ENCODE results near the gene NOM1.

GRCh38 chr7:157005456-157006204, 56.1 kb downstream of the NOM1 start:
- TF ChIP-seq NFRKB (IDR thresholded peaks at IDR 0.05) (no peak), SP1 (IDR thresholded peaks at IDR 0.05) (no peak), FOXK2 (IDR thresholded peaks at IDR 0.05) (no peak), FOXM1 (IDR thresholded peaks at IDR 0.05; ENCODE audit: borderline replicate concordance) (no peak), BHLHE40 (IDR thresholded peaks at IDR 0.05; ENCODE audit: borderline replicate concordance) (no peak), L3MBTL2 (conservative IDR thresholded peaks at IDR 0.05) (no peak), PKNOX1 (IDR thresholded peaks at IDR 0.05) (no peak), SUZ12 (IDR thresholded peaks at IDR 0.05) (no peak), LEF1 (IDR thresholded peaks at IDR 0.05; ENCODE audit: borderline replicate concordance) (no peak)

Measured in HEK293T (cell line).